GM12873 (cell line): Measurements from ENCODE around the gene RPS29.

Experiments used
- TF ChIP-seq, protein P1 (sequence below): IDR thresholded peaks from 2 replicates; pipeline ENCODE4 v1.5.1; 2012; ENCODE audit warnings: low read depth, mild to moderate bottlenecking, moderate library complexity, low read length, control low read depth; ENCODE audit not compliant: insufficient read depth; ENCODE audit errors: missing control alignments

RPS29 gene

DNA sequence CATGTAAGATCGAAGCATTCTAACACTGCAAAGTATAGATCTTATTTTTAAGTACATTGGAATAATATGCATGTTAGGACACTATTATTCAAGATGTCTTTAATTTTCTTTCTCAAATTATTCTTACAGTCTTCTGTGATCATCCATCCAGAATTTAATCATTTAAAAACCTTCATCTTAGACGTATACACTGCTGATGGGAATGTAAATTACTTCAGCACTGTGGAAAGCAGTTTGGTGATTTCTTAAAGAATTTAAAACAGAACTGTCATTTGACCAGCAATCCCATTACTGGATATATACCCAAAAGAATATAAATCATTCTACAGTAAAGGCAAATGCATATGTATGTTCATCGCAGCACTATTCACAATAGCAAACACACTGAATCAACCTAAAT, 3.2 kb upstream of the RPS29 start:
- TF ChIP-seq, protein P1, sequence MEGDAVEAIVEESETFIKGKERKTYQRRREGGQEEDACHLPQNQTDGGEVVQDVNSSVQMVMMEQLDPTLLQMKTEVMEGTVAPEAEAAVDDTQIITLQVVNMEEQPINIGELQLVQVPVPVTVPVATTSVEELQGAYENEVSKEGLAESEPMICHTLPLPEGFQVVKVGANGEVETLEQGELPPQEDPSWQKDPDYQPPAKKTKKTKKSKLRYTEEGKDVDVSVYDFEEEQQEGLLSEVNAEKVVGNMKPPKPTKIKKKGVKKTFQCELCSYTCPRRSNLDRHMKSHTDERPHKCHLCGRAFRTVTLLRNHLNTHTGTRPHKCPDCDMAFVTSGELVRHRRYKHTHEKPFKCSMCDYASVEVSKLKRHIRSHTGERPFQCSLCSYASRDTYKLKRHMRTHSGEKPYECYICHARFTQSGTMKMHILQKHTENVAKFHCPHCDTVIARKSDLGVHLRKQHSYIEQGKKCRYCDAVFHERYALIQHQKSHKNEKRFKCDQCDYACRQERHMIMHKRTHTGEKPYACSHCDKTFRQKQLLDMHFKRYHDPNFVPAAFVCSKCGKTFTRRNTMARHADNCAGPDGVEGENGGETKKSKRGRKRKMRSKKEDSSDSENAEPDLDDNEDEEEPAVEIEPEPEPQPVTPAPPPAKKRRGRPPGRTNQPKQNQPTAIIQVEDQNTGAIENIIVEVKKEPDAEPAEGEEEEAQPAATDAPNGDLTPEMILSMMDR = no peak

DNA sequence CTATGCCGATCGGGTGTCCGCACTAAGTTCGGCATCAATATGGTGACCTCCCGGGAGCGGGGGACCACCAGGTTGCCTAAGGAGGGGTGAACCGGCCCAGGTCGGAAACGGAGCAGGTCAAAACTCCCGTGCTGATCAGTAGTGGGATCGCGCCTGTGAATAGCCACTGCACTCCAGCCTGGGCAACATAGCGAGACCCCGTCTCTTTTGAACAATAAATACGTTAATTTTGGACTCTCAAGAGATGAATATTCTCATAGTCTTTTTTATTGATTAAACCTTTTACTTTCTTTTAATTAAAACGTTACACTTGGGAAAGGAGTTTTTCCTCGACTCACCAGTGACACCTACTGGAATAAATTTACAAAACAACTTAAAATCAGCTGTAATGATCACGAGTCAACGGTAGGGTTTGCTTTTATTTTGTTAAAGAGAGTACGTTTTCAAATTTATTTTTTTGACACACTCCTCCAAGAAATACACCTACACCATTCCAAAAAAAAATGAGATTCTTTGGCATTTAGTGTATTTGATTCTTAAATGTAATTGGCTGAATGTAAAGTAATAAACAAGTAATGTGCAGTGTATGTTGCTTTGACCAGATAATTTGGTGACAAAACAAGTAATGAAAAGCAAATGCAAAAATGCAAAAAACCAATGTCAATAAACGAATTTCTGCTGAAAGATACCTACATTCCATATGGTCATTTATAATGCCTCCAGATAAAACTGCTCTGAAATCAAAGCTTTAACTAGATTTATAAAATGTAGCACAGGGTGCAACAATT, 687 bp upstream of the RPS29 start:
- TF ChIP-seq, protein P1 = peak; percentile 68

DNA sequence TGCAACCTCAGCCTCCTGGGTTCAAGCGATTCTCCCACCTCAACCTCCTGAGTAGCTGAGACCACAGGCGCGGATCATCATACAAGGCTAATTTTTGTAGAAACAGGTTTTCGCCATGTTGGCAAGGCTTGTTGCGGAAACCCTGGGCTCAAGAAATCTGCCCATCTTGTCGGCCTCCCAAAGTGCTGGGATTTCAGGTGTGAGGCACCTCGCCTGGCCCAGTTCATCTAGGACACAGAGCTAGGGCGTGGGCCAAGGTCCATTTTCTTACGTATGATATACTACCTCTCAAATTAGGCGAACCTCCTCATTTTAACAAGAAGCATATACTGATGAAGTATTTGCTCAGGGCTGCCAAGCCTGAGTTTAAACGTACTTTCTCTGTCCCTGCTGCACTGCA, 2.1 kb downstream of the RPS29 start:
- TF ChIP-seq, protein P1 = no peak

DNA sequence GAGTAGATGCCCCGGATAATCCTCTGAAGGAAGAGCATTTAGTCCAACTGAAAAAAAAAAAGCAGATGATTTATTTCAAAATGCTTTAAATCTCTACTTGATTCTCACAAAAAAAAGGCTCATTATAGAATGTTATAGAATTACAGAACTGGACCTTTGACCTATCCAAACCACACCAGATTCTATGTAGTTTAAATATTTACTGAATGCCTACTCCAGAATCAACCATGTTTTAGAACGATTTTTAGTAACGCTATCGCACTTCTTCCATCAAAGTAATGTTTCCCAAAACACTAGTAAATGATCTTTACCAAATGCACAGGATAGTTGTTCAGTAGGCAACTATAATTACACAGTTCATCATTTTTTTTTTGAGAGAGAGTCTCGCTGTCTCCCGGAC, 2.6 kb downstream of the RPS29 start:
- TF ChIP-seq, protein P1 = no peak

DNA sequence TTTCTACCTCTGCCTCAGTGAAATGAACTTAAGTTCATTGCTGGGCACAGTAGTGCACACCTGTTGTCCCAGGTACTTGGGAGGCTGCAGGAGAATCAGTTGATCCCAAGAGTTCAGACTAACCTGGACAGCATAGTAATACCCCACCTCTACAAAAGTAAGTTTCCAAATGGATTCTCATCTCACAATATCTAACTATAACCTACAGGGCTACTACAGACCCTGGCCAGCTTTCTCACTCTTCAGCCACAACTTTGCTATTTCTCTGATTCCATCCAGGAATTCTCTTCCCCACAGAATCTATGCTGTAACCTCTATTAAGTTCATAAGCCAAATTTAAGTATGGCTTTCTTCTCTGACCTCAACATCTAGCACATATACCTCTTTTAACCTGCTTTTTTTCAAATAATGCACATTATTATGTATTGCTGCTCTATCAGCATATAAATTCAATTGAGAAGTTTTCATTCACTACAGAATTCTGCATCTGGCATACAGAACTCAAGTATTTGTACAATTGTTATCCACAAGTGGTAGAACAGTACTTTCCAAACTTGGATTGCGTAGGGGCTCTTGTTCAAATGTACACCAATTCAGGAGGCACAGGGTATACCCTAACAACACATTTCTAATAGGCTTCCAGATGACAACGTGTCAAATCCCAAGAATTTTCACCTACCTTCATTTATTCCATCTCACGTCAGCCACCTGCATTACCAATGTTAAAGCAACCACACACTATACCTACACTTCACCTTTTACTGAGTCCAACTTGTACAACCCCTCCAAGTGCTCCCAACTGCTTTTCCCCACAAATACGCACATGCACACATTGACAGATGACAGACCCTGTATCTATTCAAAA, 3.8 kb downstream of the RPS29 start:
- TF ChIP-seq, protein P1 = no peak

DNA sequence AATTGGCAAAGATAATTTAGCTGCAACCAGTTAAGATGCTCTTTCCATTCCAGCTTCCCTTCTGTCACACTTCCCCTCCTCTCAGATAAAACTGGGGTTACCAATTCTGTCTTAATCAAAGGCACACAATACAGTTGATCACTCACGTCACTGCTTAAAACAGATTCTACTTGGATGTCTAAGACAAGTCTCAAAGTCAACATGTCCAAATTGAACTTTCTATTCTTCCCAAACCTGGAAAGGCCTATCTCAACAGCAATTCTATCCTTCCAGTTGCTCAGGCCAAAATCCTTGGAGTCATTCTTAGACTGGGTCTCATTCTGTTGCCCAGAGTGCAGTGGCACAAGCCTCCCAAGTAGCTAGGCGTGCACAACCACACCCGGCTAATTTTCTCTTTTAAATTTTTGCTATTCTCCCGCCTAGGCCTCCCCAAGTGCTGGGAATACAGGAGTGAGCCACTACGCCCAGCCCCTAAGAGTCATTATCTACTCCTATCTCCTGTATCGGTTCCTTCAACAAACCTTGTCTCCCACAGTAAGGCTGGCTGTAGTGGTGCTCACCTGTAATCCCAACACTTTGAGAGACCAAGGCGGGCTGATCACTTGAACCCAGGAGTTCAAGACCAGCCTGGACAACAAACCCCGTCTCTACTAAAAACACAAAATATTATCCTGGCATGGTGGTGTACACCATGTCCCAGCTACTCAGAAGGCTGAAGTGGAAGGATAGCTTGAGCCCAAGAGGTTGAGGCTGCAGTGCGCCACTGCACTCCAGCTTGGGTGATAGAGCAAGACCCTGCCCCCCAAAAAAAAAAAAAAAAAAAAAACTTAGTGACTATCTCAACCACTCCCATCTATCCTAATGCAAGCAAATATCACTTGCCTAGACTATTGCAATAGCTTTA, 4.7 kb downstream of the RPS29 start:
- TF ChIP-seq, protein P1 = no peak

DNA sequence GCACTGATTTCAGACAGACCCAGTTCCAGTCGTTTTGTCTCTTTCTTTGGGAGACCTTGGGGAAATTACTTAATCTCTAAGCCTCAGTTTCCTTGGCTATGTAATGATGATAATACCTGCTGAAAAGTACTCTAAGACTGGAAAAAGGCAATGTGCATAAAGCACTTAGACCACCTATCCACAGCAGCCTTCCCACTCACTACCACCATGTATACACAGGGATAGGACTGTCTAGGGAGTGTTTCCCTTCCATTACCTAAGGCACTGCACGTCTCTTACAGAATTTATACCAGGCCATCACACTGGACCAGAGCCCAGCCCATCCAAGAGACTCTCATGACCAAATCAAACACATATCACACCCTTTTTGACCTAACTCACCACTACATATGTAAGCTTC, 6.3 kb downstream of the RPS29 start:
- TF ChIP-seq, protein P1 = no peak
